NCI-H1436 treated with DMSO at 0.1 percent for 48 hours (cell line): ENCODE results near the gene SLCO4A1.

Source experiments
- DNase-seq: peaks from one replicate; lab custom pipeline; 2025; lab: John Stamatoyannopoulos, UW

SLCO4A1 gene, protein sequence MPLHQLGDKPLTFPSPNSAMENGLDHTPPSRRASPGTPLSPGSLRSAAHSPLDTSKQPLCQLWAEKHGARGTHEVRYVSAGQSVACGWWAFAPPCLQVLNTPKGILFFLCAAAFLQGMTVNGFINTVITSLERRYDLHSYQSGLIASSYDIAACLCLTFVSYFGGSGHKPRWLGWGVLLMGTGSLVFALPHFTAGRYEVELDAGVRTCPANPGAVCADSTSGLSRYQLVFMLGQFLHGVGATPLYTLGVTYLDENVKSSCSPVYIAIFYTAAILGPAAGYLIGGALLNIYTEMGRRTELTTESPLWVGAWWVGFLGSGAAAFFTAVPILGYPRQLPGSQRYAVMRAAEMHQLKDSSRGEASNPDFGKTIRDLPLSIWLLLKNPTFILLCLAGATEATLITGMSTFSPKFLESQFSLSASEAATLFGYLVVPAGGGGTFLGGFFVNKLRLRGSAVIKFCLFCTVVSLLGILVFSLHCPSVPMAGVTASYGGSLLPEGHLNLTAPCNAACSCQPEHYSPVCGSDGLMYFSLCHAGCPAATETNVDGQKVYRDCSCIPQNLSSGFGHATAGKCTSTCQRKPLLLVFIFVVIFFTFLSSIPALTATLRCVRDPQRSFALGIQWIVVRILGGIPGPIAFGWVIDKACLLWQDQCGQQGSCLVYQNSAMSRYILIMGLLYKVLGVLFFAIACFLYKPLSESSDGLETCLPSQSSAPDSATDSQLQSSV

GRCh38 chr20:62642051-62642665 lies at the start of gene SLCO4A1:
TSS of gene SLCO4A1 (plus strand) at chr20:62642503. CDS start at chr20:62656455, 13,952 bp downstream.
- no peak for DNase-seq

DNA sequence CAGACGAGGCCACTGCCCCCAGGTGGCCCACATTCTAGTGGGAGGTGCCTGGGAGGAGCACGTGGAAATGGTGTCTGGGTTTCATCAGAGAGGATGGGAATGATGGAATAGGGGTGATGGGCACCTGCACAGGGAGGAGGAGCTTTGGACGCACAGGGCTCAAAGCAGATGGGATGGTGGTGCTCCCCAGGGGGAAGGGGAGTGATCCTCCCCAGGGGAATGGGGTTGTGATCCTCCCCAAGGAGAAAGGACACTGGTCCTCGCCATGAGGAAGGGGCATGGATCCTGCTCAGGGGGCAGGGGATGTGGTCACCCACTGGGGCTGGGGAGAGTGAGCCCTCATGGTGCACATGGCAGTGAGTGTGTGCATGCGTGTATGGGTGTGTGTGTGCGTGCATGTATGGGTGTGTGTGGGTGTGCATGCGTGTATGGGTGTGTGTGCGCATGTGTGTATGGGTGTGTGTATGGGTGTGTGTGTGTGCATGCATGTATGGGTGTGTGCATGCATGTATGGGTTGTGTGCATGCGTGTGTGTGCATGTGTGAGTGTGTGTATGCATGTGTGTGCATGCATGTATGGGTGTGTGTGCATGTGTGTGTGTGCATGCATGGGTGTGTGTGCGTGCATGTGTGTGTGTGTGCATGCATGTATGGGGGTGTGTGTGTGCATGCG lies 49.7 kb upstream of the SLCO4A1 start:
- no peak for DNase-seq

- DNase-seq = no peak
Measured at GRCh38 chr20:62593616-62594015, 48.7 kb upstream of the SLCO4A1 start.

GRCh38 chr20:62595069-62595468 lies 47.2 kb upstream of the SLCO4A1 start:
- DNase-seq = no peak

DNA sequence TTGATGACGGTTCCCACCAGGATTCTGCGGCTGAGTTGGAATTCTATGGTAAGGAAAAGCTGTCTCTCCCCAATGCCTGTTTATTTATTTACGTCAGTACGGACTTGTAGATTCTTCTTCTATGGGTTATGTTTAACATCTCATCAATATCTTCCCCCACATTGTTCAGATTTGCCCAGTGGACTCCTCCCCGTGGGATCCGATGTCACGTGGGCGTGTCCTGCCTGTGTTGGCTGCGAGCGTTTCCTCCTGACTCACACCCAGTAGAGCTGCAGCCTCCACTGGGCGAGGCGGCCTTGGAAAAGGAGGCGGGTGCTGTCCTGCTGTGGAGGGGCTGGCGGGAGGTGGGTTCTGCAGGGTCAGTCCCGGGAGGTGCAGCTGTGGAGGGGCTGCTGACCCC lies 46.8 kb upstream of the SLCO4A1 start:
- no peak for DNase-seq

GRCh38 chr20:62596486-62596885 lies 45.8 kb upstream of the SLCO4A1 start:
- no peak for DNase-seq

DNA sequence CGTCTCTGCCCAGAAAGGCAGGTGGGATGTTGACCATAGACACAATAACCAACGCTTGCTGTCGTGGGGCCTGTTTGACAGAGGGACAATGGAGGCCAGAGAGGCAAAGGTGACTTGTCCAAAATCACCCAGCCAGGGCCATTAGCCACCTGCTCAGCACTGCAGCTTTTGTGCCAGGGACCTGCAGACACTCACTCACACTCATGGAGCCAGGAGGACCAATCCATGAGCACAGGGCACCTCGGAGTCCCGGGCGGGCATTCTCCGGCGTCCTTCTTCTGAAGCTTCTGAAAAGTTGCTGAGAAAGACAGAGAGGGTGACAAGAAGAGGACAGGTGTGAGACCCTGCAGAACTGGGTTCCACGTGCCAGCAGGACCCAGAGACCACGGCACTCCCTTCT lies 45.4 kb upstream of the SLCO4A1 start:
- no peak for DNase-seq

DNA sequence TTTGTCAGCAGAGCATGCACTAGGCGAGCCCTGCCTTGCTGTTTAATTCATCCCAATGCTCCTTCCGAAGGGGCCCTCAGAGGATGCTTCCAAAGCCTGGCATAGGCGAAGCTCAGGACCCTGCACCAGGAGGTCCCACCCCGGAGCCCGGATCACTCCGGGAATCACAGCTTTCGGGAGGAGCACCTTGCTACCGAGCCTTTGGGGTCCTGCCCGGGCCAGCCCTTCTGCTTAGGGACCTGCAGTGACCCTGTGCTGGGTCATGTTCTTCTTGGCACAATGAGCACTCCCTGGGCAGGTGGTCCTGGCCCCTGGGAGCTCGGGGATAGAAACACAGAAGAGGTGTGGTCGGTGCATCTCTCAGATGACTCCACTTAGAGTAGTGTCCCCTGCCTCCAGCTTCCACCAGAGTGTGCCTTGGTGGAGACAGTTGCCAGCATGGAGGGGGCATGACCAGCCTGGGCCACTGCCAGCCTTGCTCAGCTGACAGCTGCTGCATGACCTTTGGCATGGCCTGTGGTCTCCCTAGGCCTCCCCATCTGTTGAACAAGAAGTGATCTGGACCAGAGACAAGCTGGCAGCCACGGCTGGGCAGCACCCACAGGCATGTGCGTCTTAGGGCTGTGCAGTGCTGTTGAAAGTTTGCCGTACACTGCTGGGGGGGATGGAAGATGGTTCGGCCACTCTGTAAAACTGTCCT lies 44.7 kb upstream of the SLCO4A1 start:
- DNase-seq = no peak

GRCh38 chr20:62598761-62599194 lies 43.5 kb upstream of the SLCO4A1 start:
- DNase-seq = no peak

GRCh38 chr20:62599216-62600110 lies 42.8 kb upstream of the SLCO4A1 start:
- DNase-seq = no peak

DNA sequence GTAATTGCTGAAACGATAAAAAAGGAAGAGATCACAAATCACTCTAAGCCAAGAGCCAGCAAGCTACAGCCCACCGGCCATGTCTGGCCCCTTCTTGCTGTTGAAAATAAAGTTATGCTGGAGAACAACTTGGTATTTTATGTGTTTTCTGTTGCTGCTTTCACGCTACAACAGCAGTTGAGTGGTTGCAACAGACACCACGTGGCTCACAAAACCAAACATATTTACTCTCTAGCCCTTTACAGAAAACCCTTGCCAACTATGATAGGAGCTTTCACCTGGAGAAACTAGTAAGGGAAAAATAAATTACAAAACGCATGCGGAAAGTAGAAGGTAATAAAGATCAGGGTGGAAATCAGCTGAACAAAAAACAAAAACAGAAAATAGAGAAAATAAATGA lies 41.1 kb upstream of the SLCO4A1 start:
- DNase-seq = no peak

- no peak for DNase-seq
Measured at GRCh38 chr20:62601714-62602113, 40.6 kb upstream of the SLCO4A1 start.

DNA sequence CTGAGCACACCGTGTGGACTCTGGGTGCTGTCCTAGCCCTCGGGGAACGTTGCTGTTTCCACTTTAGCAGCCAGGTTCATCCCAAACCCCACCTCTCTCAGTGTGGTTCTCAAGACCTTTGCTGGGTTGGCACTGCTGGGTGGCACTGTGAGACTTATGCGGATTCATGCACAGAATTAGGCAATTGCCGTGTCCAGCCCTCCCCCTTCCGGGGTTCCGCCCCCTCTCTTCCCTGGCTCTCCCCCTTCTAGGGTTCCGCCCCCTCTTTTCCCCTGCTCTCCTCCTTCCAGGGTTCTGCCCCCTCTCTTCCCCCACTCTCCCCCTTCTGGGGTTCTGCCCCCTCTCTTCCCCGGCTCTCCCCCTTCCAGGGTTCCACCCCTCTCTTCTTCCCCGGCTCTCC lies 39.8 kb upstream of the SLCO4A1 start:
- no peak for DNase-seq

GRCh38 chr20:62603021-62603906 lies 39.0 kb upstream of the SLCO4A1 start:
- DNase-seq = no peak

GRCh38 chr20:62603907-62604785 lies 38.2 kb upstream of the SLCO4A1 start:
- DNase-seq = no peak

DNA sequence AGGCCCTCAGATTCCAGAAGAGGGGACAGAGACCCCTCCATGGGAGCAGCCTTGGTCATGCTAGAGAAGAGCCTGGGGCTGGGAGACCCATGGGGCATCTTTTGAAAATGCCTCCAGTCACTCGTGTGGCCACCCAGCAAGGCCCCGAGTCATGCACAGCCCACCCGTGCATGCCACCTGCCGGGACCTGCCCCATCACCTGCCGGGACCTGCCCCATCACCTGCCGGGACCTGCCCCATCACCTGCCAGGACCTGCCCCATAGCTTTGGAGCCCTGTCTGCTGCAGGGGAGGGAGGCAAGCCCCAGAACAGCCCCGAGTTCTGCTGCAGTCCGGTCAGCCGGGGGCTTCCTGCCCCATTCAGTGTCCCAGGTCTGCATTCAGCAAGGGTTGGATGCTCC lies 37.5 kb upstream of the SLCO4A1 start:
- DNase-seq = no peak

DNA sequence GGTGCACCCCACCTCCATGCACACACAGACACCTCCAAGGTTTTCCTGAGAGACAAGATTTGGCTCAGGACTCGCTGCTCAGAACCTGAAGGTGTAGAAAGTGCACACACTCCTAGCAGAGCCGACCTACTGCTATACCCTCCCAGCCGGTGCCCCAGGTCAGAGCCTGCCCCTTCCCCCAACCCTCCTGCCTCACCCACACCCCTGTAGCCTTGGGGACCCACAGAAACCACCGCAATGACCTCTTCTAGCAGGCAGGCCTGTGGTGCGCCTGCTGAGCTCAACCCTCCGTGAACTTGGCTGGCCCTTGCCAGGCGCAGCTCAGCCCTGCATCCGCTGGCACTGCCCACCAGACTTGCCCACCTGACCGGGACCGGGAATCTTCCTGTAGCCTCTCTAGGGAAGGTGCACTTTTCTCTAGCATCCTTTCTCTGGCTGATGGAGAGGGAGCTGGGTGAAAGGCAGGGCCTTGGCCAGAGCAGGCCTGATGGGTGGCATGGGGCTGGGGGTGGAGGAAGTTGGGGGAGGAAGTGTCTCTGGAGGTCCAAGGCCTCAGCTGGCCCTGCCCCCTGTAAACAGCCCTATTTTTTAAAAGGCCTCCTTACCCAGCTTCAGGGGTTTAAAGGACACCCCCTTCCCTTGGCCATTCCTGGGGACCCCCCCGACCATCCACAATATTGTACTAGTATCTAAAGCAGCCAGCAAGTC lies 36.9 kb upstream of the SLCO4A1 start:
- DNase-seq = no peak

GRCh38 chr20:62606016-62606415 lies 36.3 kb upstream of the SLCO4A1 start:
- DNase-seq = no peak
